Common myeloid progenitor, CD34-positive (primary cell): ENCODE results near the gene PTK6.

ENCODE experiments used
- CTCF ChIA-PET: fragments of 350-600 bp; sonication (Branson Sonifier 250); formaldehyde crosslinking; loops from one replicate; lab custom pipeline; 2021; ENCODE audit warnings: antibody characterized with exemption; lab: Charles Lee
- POLR2A ChIA-PET: fragments of 350-600 bp; sonication (Branson Sonifier 250); formaldehyde crosslinking; loops from one replicate; lab custom pipeline; 2021; ENCODE audit warnings: antibody characterized with exemption; lab: Charles Lee
- DNase-seq, 3 donors: peaks; one replicate each; pipeline versions ENCODE4 v3.0.0 to v3.0.0-alpha.2; 2013
- H3K27ac ChIP-seq, 2 experiments: 1 replicate in 1 of 2; 2 replicates in 1 of 2; pipeline ENCODE4 v1.7.0; 2013; ENCODE audit warnings: inconsistent platforms in 2 of 2, low read length in 2 of 2, mild to moderate bottlenecking in 2 of 2, low read depth in 1 of 2, moderate library complexity in 1 of 2; ENCODE audit not compliant: severe bottlenecking in 2 of 2, insufficient read depth in 1 of 2, poor library complexity in 1 of 2
- H3K27me3 ChIP-seq, 5 experiments: replicated peaks in 2 of 5; 1 replicate in 3 of 5; 2 replicates in 2 of 5; pipeline versions ENCODE4 v1.6.1 to v1.7.0; 2013; ENCODE audit warnings: low read length in 4 of 5, mild to moderate bottlenecking in 2 of 5, moderate library complexity in 2 of 5, inconsistent platforms in 1 of 5; ENCODE audit not compliant: insufficient read depth in 5 of 5, control insufficient read depth in 4 of 5
- H3K36me3 ChIP-seq, 4 experiments: 1 replicate in 2 of 4; 2 replicates in 2 of 4; pipeline versions ENCODE4 v1.6.1 to v1.7.0; 2013; ENCODE audit warnings: low read length in 3 of 4, control low read depth in 1 of 4, mild to moderate bottlenecking in 1 of 4; ENCODE audit not compliant: control insufficient read depth in 4 of 4, insufficient read depth in 4 of 4
- H3K4me1 ChIP-seq, 4 experiments: 1 replicate in 3 of 4; 2 replicates in 1 of 4; pipeline versions ENCODE4 v1.6.1 to v1.7.1; 2013; ENCODE audit warnings: low read length in 3 of 4, mild to moderate bottlenecking in 3 of 4, control low read depth in 1 of 4, inconsistent platforms in 1 of 4, moderate library complexity in 1 of 4; ENCODE audit not compliant: control insufficient read depth in 4 of 4, insufficient read depth in 4 of 4; ENCODE audit errors: control extremely low read depth in 1 of 4
- H3K4me3 ChIP-seq, 7 experiments: 1 replicate in 4 of 7; 2 replicates in 3 of 7; pipeline versions ENCODE4 v1.5.1 to v1.7.0; 2013; ENCODE audit warnings: mild to moderate bottlenecking in 7 of 7, low read length in 6 of 7, moderate library complexity in 6 of 7, inconsistent platforms in 2 of 7, low read depth in 2 of 7, control low read depth in 1 of 7; ENCODE audit not compliant: insufficient read depth in 4 of 7, control insufficient read depth in 1 of 7; ENCODE audit errors: extremely low read depth in 1 of 7
- H3K9me3 ChIP-seq, 5 experiments: 1 replicate in 4 of 5; 2 replicates in 1 of 5; pipeline versions ENCODE4 v1.6.1 to v1.7.1; 2013; ENCODE audit warnings: low read length in 4 of 5, mild to moderate bottlenecking in 2 of 5, inconsistent platforms in 1 of 5, low read depth in 1 of 5, moderate library complexity in 1 of 5; ENCODE audit not compliant: control insufficient read depth in 4 of 5, insufficient read depth in 2 of 5; ENCODE audit errors: control extremely low read depth in 1 of 5
- WGBS: methylation state at CpG from one replicate; pipeline ENCODE4 v1.1.5; 2013; ENCODE audit not compliant: insufficient coverage; 5-methylcytosine and 5-hydroxymethylcytosine counted together

Gene PTK6

DNA sequence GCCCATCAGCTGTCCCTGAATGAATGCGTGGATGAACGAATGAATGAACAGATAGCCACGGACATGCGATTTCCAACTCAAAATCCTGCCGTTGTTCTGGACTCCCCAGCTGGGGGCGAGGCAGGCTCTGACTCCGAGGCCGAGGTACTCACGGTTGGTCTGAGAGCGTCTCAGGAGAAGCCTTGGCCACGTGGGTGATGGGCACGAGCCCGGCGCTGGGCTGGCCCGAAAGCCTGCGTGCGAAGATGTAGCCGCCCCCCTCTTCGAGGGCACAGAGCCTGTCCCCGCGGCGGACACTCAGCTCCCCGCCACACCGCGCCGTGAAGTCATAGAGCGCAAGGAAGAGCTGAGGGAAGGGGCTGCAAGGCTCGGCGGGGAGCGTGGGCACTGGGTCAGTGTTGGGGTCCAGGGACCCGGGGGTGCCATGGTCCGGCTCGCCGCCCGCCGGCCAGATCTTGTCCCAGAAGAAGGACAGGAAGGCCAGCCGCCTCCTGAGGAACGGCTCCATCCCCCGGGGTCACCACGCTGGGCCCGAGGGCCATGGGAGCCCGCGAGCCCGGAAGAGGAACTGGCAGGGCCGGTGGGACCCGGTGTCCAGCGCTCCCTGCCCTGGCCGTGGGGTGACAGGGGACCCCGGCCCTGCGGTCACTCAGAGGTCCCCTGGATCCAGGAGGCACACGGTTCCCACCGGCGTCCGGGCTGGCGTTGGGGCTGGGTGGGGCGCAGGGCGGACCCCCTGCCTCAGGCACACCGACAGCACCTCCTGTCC lies 10.0 kb upstream of the PTK6 start:
- H3K27ac ChIP-seq = no peak overlapping the region
- H3K27me3 ChIP-seq = peaks cover 0 to 32% (median 7%) of the 10 kb centered on the region in 5 experiments
- H3K4me3 ChIP-seq = no peak overlapping the region
- no peaks in the 10 kb centered on the region for H3K36me3 ChIP-seq
- ChIA-PET CTCF (interaction anchor here (1.6 to 2.3 kb wide), 2 partner anchors 8 to 9 kb away, joined by 3 to 9 read pairs; partner anchors contain the start of gene PTK6), POLR2A (no interaction called here)
- DNase-seq = no peak
- whole genome bisulfite sequencing = 64% methylated on average over 51 of the region's 58 CpGs
- H3K4me1 ChIP-seq = peaks cover 0 to 3% (median under 1%) of the 10 kb centered on the region in 4 experiments
- no peaks in the 10 kb centered on the region for H3K9me3 ChIP-seq

DNA sequence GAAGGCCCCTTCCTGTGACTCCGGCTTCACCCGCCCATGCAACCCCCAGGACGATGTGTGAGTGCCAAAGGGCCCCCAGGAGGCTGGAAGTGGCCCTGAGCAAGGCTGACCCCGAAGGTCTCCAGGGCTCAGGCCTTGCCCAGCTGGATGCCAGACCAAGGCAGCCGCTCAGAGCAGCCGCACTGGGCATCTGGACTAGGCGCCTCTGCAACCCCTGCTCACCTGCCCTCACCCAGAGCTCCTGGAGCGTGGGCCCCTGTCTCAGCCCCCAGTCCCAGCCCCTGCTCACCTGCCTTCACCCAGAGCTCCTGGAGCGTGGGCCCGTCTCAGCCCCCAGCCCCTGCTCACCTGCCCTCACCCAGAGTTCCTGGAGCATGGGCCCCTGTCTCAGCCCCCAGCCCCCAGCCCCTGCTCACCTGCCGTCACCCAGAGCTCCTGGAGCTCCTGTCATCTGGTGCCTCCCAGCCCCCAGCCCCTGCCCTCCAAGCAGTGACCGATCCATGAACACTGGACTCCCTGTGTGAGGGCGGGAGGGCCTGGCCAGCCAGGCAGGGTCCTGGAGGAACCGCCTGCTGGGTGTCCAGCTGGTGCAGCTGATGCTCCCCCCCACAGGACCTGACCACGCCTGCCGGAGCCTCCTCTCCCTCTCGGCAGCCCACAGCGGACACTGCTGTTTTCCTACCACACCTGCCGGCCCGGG lies 9.2 kb upstream of the PTK6 start:
- CTCF ChIA-PET = interaction anchor here (1.5 to 2.3 kb wide), 3 partner anchors 8 to 10 kb away, joined by 3 to 9 read pairs (median 4); partner anchors contain the start of gene PTK6
- no peaks in the 10 kb centered on the region for H3K36me3 ChIP-seq
- no peak overlapping the region for H3K4me3 ChIP-seq
- POLR2A ChIA-PET = no interaction called here
- 95% methylated on average over 20 of the region's 20 CpGs for WGBS
- peaks cover 0 to 3% (median 0%) of the 10 kb centered on the region in 4 experiments for H3K4me1 ChIP-seq
- no peaks in the 10 kb centered on the region for H3K9me3 ChIP-seq
- H3K27ac ChIP-seq = no peak overlapping the region
- H3K27me3 ChIP-seq = peaks cover 0 to 32% (median 7%) of the 10 kb centered on the region in 5 experiments
- DNase-seq = no peak

DNA sequence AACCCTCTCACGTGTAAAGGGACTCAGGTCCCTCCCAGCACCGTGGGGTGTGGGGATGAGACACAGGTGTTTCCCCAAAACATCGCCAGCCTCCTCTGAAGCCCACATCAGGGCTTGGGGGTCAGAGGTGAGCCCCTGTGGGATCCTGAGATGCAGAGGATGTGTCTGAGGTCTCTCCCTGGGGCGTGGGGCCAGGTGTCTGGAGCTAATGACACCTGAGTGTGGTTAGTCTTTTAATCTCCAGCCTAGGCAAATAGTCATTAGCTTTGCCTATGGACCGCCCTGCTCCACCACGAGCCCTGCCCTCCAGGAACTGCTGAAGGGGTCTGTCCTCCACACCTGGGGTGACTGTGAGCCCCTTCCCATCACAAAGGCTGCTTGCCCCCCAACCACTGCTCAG lies 8.6 kb upstream of the PTK6 start:
- Histone ChIP-seq H3K36me3 (no peaks in the 10 kb centered on the region), H3K4me3 (no peak overlapping the region), H3K4me1 (peaks cover 0 to 3% (median 0%) of the 10 kb centered on the region in 4 experiments), H3K27ac (no peak overlapping the region), H3K27me3 (peaks cover 0 to 32% (median 7%) of the 10 kb centered on the region in 5 experiments), H3K9me3 (no peaks in the 10 kb centered on the region)
- ChIA-PET POLR2A (no interaction called here), CTCF (interaction anchor here (1.5 to 2.3 kb wide), 3 partner anchors 8 to 10 kb away, joined by 3 to 9 read pairs (median 4); partner anchors contain the start of gene PTK6)
- 67% methylated on average over 3 of the region's 6 CpGs for WGBS
- DNase-seq = no peak

DNA sequence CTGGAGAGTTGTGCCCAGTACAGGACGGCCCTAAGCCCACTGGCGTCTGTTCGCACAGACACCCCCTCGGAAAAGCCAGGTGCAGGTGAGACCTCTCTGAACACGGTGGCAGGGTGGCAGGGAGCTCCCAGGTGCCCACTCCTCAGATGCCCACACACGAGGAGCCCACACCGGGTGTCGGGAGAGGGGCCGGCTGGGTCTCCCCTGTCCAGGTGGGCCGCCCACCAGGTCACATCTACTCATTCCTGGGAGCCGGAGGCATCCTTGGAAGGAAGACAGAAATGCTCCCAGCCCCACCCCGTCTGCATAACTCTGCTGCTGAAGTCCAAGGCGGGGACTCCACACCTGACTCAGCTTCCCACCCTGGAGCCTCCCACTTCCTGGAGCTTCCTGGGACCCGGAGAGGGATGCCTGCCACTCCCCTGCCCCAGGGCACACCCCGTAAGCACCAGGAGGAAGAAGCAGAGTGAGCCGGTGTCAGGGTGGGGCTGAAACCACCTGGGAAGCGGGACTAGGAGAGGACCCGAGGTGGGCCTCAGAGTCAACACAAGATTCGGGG lies 7.9 kb upstream of the PTK6 start:
- H3K36me3 ChIP-seq = no peaks in the 10 kb centered on the region
- H3K9me3 ChIP-seq = no peaks in the 10 kb centered on the region
- no peak overlapping the region for H3K27ac ChIP-seq
- H3K27me3 ChIP-seq = peaks cover 0 to 32% (median 7%) of the 10 kb centered on the region in 5 experiments
- no peak overlapping the region for H3K4me3 ChIP-seq
- POLR2A ChIA-PET = no interaction called here
- CTCF ChIA-PET = interaction anchor here (0.5 to 1.5 kb wide), 4 partner anchors 9 to 42 kb away, joined by 3 to 4 read pairs (median 4); no protein-coding TSS in a partner anchor
- DNase-seq = no peak
- WGBS = 86% methylated on average over 19 of the region's 19 CpGs
- peaks cover 0 to 3% (median 0%) of the 10 kb centered on the region in 4 experiments for H3K4me1 ChIP-seq

DNA sequence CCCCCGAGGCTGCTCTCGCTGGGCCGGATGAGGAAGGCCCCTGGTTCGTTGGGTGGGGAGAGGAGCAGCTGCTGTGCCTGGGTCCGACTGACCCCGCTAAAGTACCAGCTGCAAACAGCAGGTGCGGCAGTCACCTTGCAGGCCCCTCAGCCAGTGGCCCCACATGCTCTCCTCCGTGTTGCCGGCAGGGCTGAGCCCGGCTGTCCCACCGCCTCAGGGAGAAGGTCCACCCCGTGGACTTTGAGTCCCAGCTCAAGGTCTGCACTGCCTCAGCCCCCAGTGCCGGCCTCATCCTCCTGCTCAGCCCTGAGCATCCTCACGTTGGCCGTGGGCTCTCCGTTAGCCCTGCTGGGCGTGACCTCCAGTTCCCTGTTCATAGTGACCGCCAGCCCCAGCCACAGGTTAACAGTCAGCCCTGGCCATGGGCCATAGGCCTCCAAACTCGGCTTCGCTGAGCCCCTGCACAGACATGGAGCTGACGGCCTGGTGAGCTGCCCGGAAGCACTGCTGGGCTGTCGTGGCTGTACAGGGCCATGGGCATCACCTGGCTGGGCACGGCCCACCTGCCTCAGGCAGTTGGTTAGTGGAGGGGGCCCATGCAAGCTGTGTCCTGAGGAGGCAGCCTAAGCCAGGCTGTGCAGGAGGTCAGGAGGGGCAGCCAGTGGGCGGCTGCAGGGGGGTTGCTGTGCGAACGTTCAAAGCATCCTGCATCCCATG lies 7.2 kb upstream of the PTK6 start:
- no peak for DNase-seq
- H3K27me3 ChIP-seq = peaks cover 0 to 30% (median 7%) of the 10 kb centered on the region in 5 experiments
- ChIA-PET CTCF (interaction anchor here (0.5 to 1.8 kb wide), 5 partner anchors 8 to 41 kb away, joined by 3 to 4 read pairs (median 4); no protein-coding TSS in a partner anchor), POLR2A (no interaction called here)
- H3K27ac ChIP-seq = no peak overlapping the region
- WGBS = 92% methylated on average over 24 of the region's 27 CpGs
- peaks cover 0 to 3% (median 0%) of the 10 kb centered on the region in 4 experiments for H3K4me1 ChIP-seq
- no peaks in the 10 kb centered on the region for H3K36me3 ChIP-seq
- no peak overlapping the region for H3K4me3 ChIP-seq
- no peaks in the 10 kb centered on the region for H3K9me3 ChIP-seq

DNA sequence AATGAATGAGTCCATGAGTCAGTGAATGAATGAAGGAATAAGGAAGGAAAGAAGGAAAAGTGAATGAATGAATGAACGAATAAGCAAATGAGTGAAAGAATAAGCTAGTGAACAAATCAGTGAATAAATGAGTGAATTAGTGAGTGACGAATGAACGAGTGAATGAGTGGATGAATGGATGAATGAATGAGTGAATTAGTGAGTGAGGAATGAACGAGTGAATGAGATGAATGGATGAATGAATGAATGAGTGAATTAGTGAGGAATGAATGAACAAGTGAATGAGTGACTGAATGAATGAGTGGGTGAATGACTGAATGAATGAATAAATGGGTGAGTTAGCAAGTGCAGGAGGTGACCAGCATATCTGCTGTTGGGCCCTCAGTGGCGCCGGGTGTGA lies 6.6 kb upstream of the PTK6 start:
- ChIA-PET CTCF (interaction anchor here (1.3 to 1.8 kb wide), 3 partner anchors 9 to 23 kb away, joined by 3 to 5 read pairs (median 4); no protein-coding TSS in a partner anchor), POLR2A (no interaction called here)
- Histone ChIP-seq H3K36me3 (no peaks in the 10 kb centered on the region), H3K9me3 (no peaks in the 10 kb centered on the region), H3K4me1 (peaks cover 0 to 5% (median 2%) of the 10 kb centered on the region in 4 experiments), H3K4me3 (no peak overlapping the region), H3K27me3 (peaks cover 0 to 27% (median 6%) of the 10 kb centered on the region in 5 experiments), H3K27ac (no peak overlapping the region)
- no peak for DNase-seq
- WGBS = 94% methylated on average over 6 of the region's 6 CpGs
